WERI-Rb-1 (cell line): ENCODE results near the gene PTPRT.

ENCODE experiments used
- DNase-seq: peaks from one replicate; pipeline ENCODE4 v3.0.0-alpha.2; 2020
- H3K27ac ChIP-seq: fragments of 250-450 bp; sonication (Bioruptor Pico); 2 replicates; pipeline ENCODE4 v1.5.1; 2020; ENCODE audit warnings: mild to moderate bottlenecking, moderate library complexity
- H3K27me3 ChIP-seq: fragments of 250-450 bp; sonication (Bioruptor Pico); 2 replicates; pipeline ENCODE4 v1.5.1; 2021; ENCODE audit warnings: mild to moderate bottlenecking, low read depth, moderate library complexity; ENCODE audit not compliant: insufficient read depth, severe bottlenecking
- H3K36me3 ChIP-seq: fragments of 250-450 bp; sonication (Bioruptor Pico); 2 replicates; pipeline ENCODE4 v1.5.1; 2020; ENCODE audit warnings: mild to moderate bottlenecking, moderate library complexity
- H3K4me3 ChIP-seq: 2 replicates; pipeline ENCODE4 v1.5.1; 2011; ENCODE audit warnings: low read depth, mild to moderate bottlenecking, control low read depth, low read length
- H3K9me3 ChIP-seq: fragments of 250-450 bp; sonication (Bioruptor Pico); 2 replicates; pipeline ENCODE4 v1.5.1; 2021; ENCODE audit warnings: mild to moderate bottlenecking, moderate library complexity; ENCODE audit not compliant: severe bottlenecking
- CTCF ChIP-seq: IDR thresholded peaks from 2 replicates; pipeline ENCODE4 v1.5.1; 2011; ENCODE audit warnings: low read depth, mild to moderate bottlenecking, control low read depth, inconsistent platforms, low read length

PTPRT gene

GRCh38 chr20:42941629-42942028 lies 248.1 kb downstream of the PTPRT start:
- DNase-seq, result no peak
- Histone ChIP-seq H3K27ac (no peak overlapping the region), H3K36me3 (no peaks in the 10 kb centered on the region), H3K27me3 (no peaks in the 10 kb centered on the region), H3K4me3 (no peak overlapping the region), H3K9me3 (no peaks in the 10 kb centered on the region)
- TF ChIP-seq CTCF, result no peak

GRCh38 chr20:42938441-42939205 lies 251.1 kb downstream of the PTPRT start:
- Histone ChIP-seq H3K27ac (no peak overlapping the region), H3K9me3 (no peaks in the 10 kb centered on the region), H3K36me3 (no peaks in the 10 kb centered on the region), H3K4me3 (no peak overlapping the region), H3K27me3 (no peaks in the 10 kb centered on the region)
- TF ChIP-seq CTCF, result no peak
- no peak for DNase-seq

- TF ChIP-seq CTCF, result no peak
- H3K27me3 ChIP-seq, result no peaks in the 10 kb centered on the region
- no peaks in the 10 kb centered on the region for H3K9me3 ChIP-seq
- DNase-seq, result no peak
- H3K27ac ChIP-seq, result no peak overlapping the region
- H3K36me3 ChIP-seq, result no peaks in the 10 kb centered on the region
- H3K4me3 ChIP-seq, result no peak overlapping the region
Measured at GRCh38 chr20:42936482-42936881, 253.2 kb downstream of the PTPRT start.

- no peaks in the 10 kb centered on the region for H3K36me3 ChIP-seq
- TF ChIP-seq CTCF, result no peak
- H3K9me3 ChIP-seq, result no peaks in the 10 kb centered on the region
- no peak overlapping the region for H3K27ac ChIP-seq
- DNase-seq, result no peak
- no peak overlapping the region for H3K4me3 ChIP-seq
- H3K27me3 ChIP-seq, result no peaks in the 10 kb centered on the region
Measured at GRCh38 chr20:42924215-42924614, 265.5 kb downstream of the PTPRT start.

- Histone ChIP-seq H3K9me3 (no peaks in the 10 kb centered on the region), H3K36me3 (no peaks in the 10 kb centered on the region), H3K27ac (no peak overlapping the region), H3K4me3 (no peak overlapping the region), H3K27me3 (no peaks in the 10 kb centered on the region)
- no peak for DNase-seq
- no peak for TF ChIP-seq CTCF
Measured at GRCh38 chr20:42923348-42923918, 266.3 kb downstream of the PTPRT start.
